Osteoblast (primary cell): ENCODE measurements around the gene UBE2R2. TPM values are rescaled to one million over a fixed set of nuclear protein-coding genes. Genes with fewer than 3 reads are reported as not detected.
A peak's percentile ranks its signal among the peaks of the same experiment; 100 is the strongest.

ENCODE experiments used
- DNase-seq: peaks from one replicate; pipeline ENCODE4 v3.0.0; 2011; ENCODE audit warnings: low spot score, mixed read lengths; ENCODE audit not compliant: insufficient read length; ENCODE audit errors: missing footprints
- H2AFZ ChIP-seq: 2 replicates; pipeline ENCODE4 v1.6.0; 2011; ENCODE audit warnings: mild to moderate bottlenecking, low read length
- H3K27ac ChIP-seq: 2 replicates; pipeline ENCODE4 v1.5.1; 2011; ENCODE audit warnings: mild to moderate bottlenecking, low read depth, low read length, moderate library complexity
- H3K27me3 ChIP-seq: 2 replicates; pipeline ENCODE4 v1.6.0; 2012; ENCODE audit warnings: mild to moderate bottlenecking, control low read depth, inconsistent platforms, low read length, moderate library complexity; ENCODE audit not compliant: insufficient read depth
- H3K36me3 ChIP-seq: 2 replicates; pipeline ENCODE4 v1.5.1; 2011; ENCODE audit warnings: mild to moderate bottlenecking, low read length, control low read depth, moderate library complexity; ENCODE audit not compliant: insufficient read depth
- H3K4me1 ChIP-seq: 2 replicates; pipeline ENCODE4 v1.5.1; 2011; ENCODE audit warnings: mild to moderate bottlenecking, low read length, control low read depth, moderate library complexity; ENCODE audit not compliant: insufficient read depth
- H3K4me2 ChIP-seq: 2 replicates; pipeline ENCODE4 v1.6.0; 2011; ENCODE audit warnings: mild to moderate bottlenecking, low read length; ENCODE audit not compliant: insufficient read depth
- H3K4me3 ChIP-seq: fragments of 200-600 bp; sonication (generic); 3 replicates; pipeline ENCODE4 v1.5.1; 2012; ENCODE audit warnings: mild to moderate bottlenecking, low read length, inconsistent platforms; ENCODE audit not compliant: insufficient read depth
- H3K79me2 ChIP-seq: 2 replicates; pipeline ENCODE4 v1.6.0; 2012; ENCODE audit warnings: mild to moderate bottlenecking, low read length, control low read depth, inconsistent platforms; ENCODE audit not compliant: insufficient read depth
- H3K9me3 ChIP-seq: 2 replicates; pipeline ENCODE4 v1.5.1; 2011; ENCODE audit warnings: low read depth, low read length, control low read depth
- H4K20me1 ChIP-seq: 2 replicates; pipeline ENCODE4 v1.6.0; 2012; ENCODE audit warnings: mild to moderate bottlenecking, low read length, control low read depth; ENCODE audit not compliant: insufficient read depth
- total RNA-seq: library from RNA; depleted of rRNA; stranded (reverse); fragments of >200 nt; gene quantifications from 2 replicates; pipeline ENCODE4 v1.2.3, GENCODE V29; 2012
- TF ChIP-seq, protein P1 (sequence below): IDR thresholded peaks from 2 replicates; pipeline ENCODE4 v1.5.1; 2011; ENCODE audit warnings: mild to moderate bottlenecking, low read depth, low read length, moderate library complexity; ENCODE audit errors: extremely low read depth

Gene UBE2R2
- total RNA-seq, 1 donor: 21.4 TPM

GRCh38 chr9:33903157-33903780 is 86.3 kb downstream of the UBE2R2 start:
- DNase-seq: no peak
- H3K4me3 ChIP-seq: no peak overlapping the region
- no peak overlapping the region for H3K4me2 ChIP-seq

DNA sequence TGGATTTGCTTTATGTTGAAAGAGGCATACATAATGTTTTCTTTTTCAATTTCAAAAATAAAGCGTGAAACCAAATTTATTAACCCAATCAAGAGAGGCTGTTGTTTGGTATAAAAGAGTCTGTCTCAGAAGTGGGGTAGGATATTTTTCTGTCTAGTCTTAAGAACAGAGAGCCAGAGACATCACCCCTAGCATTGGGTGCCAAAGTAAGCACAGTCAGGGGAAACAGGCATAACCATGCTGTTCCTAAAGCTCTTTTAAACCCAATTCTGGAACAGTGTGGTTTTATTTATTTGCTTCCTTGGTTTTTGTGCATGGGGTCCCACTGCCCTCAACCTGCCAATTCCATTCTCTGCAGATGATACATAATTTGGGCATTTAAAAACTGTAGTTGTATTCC is 88.2 kb downstream of the UBE2R2 start:
- TF ChIP-seq, protein P1, sequence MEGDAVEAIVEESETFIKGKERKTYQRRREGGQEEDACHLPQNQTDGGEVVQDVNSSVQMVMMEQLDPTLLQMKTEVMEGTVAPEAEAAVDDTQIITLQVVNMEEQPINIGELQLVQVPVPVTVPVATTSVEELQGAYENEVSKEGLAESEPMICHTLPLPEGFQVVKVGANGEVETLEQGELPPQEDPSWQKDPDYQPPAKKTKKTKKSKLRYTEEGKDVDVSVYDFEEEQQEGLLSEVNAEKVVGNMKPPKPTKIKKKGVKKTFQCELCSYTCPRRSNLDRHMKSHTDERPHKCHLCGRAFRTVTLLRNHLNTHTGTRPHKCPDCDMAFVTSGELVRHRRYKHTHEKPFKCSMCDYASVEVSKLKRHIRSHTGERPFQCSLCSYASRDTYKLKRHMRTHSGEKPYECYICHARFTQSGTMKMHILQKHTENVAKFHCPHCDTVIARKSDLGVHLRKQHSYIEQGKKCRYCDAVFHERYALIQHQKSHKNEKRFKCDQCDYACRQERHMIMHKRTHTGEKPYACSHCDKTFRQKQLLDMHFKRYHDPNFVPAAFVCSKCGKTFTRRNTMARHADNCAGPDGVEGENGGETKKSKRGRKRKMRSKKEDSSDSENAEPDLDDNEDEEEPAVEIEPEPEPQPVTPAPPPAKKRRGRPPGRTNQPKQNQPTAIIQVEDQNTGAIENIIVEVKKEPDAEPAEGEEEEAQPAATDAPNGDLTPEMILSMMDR: no peak
- Histone ChIP-seq H3K4me3 (no peak overlapping the region), H3K4me1 (peaks cover 10% of the 10 kb centered on the region), H2AFZ (no peak overlapping the region), H4K20me1 (peaks cover 46% of the 10 kb centered on the region), H3K27me3 (no peaks in the 10 kb centered on the region), H3K4me2 (no peak overlapping the region), H3K27ac (no peak overlapping the region), H3K9me3 (no peaks in the 10 kb centered on the region), H3K36me3 (peaks cover 29% of the 10 kb centered on the region), H3K79me2 (peaks cover 83% of the 10 kb centered on the region)
- DNase-seq: peak; percentile 46

More at GRCh38 chr9:33903157-33903780, 86.3 kb downstream of the UBE2R2 start:
- H3K27ac ChIP-seq: peak overlapping the region; percentile 17
- peaks cover 35% of the 10 kb centered on the region for H3K36me3 ChIP-seq
- TF ChIP-seq, protein P1: no peak
- peaks cover 10% of the 10 kb centered on the region for H3K4me1 ChIP-seq
- H3K9me3 ChIP-seq: no peaks in the 10 kb centered on the region
- H4K20me1 ChIP-seq: peaks cover 52% of the 10 kb centered on the region
- no peaks in the 10 kb centered on the region for H3K27me3 ChIP-seq
- peaks cover 81% of the 10 kb centered on the region for H3K79me2 ChIP-seq
- H2AFZ ChIP-seq: no peak overlapping the region

GRCh38 chr9:33906769-33907168 is 89.8 kb downstream of the UBE2R2 start:
- no peak overlapping the region for H3K4me2 ChIP-seq
- peaks cover 10% of the 10 kb centered on the region for H3K4me1 ChIP-seq
- no peak overlapping the region for H3K27ac ChIP-seq
- no peak for DNase-seq
- H3K79me2 ChIP-seq: peaks cover 83% of the 10 kb centered on the region
- peaks cover 15% of the 10 kb centered on the region for H3K36me3 ChIP-seq
- no peaks in the 10 kb centered on the region for H3K27me3 ChIP-seq
- TF ChIP-seq, protein P1: no peak
- no peak overlapping the region for H3K4me3 ChIP-seq
- H3K9me3 ChIP-seq: no peaks in the 10 kb centered on the region
- H4K20me1 ChIP-seq: peaks cover 39% of the 10 kb centered on the region
- no peak overlapping the region for H2AFZ ChIP-seq

DNA sequence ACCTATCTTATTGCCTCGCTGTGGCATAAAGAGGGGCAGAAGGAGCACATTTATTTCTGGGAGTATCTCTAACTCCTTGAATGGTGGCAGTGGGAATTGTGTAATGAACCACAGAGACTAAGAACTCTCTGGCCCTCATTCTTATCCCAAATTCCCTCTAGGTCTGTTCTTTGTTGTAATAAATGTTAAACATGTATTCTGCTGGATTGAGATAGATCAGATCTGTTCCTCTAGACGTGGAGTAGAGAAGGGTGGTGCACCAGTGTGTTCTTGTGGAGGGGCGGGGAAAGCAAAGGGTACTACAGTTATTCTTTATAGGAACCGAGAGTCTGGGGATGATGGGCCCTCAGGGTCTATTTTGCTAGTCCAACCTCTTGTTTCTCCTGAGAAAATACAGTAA is 90.4 kb downstream of the UBE2R2 start:
- Histone ChIP-seq H3K4me2 (no peak overlapping the region), H3K79me2 (peaks cover 79% of the 10 kb centered on the region), H3K4me1 (peaks cover 10% of the 10 kb centered on the region), H2AFZ (no peak overlapping the region), H3K9me3 (no peaks in the 10 kb centered on the region), H3K4me3 (no peak overlapping the region), H3K27me3 (no peaks in the 10 kb centered on the region), H3K27ac (no peak overlapping the region), H3K36me3 (peaks cover 9% of the 10 kb centered on the region), H4K20me1 (peaks cover 39% of the 10 kb centered on the region)
- TF ChIP-seq, protein P1: no peak
- no peak for DNase-seq
